Measurements from ENCODE around the gene RYR3. TPM values are rescaled to one million over a fixed set of nuclear protein-coding genes. Genes with fewer than 3 reads are reported as not detected.

Gene RYR3
- total and polyA plus RNA-seq, 2 donors (not counting 1 experiment from before 2014, with no cell fraction given) = not detected

DNA sequence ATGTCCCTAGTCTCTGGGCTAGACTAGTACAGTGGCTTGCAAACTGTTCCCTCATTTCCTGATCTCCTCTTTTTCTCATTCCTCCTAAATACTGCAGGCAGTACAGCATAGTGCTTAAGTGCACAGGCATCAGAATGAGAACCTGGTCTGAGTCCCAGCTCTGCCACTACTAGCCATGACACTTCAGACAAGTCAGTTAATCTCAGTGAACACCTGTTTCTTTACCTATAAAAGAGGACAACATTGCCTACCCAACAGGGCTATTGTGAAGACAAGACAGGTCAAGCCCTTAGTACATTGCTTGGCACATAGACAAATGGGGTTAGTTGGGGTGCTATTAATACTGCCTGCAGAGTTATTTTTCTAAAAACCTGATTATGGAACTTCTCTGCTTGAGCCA is 113.3 kb downstream of the RYR3 start:
- Histone ChIP-seq H3K27me3 (replicated peaks in 1 of 4; ENCODE audit: control extremely low read depth in 1 of 4, control insufficient read depth in 3 of 4, insufficient read depth in 4 of 4, low read length in 3 of 4) (no peaks in the 10 kb centered on the region), H3K4me1 (ENCODE audit: control insufficient read depth in 2 of 2, insufficient read depth in 2 of 2, low read length in 2 of 2) (no peaks in the 10 kb centered on the region), H3K36me3 (replicated peaks in 1 of 2; ENCODE audit: control extremely low read depth in 1 of 2, control insufficient read depth in 1 of 2, extremely low read depth in 1 of 2, insufficient read depth in 2 of 2, low read length in 1 of 2) (no peaks in the 10 kb centered on the region), H3K79me2 (ENCODE audit: control insufficient read depth, insufficient read depth, low read length) (no peaks in the 10 kb centered on the region), H3K4me3 (ENCODE audit: control extremely low read depth in 1 of 5, extremely low read depth in 1 of 5, insufficient read depth in 1 of 5, low read depth in 2 of 5, low read length in 4 of 5) (no peak overlapping the region), H4K20me1 (ENCODE audit: control insufficient read depth, insufficient read depth, low read length, poor library complexity, severe bottlenecking) (no peaks in the 10 kb centered on the region), H2AFZ (ENCODE audit: insufficient read depth, low read depth, low read length, poor library complexity, severe bottlenecking) (no peak overlapping the region), H3K27ac (ENCODE audit: low read length in 2 of 2) (no peak overlapping the region), H3K4me2 (replicated peaks; ENCODE audit: low read depth, low read length, poor library complexity, severe bottlenecking) (no peak overlapping the region), H3K9me3 (ENCODE audit: control extremely low read depth in 1 of 3, control insufficient read depth in 2 of 3, insufficient read depth in 1 of 3, low read length in 2 of 3) (no peaks in the 10 kb centered on the region), H3K9ac (ENCODE audit: low read length) (no peak overlapping the region)
- ATAC-seq (ENCODE audit: low read depth) (no peak), DNase-seq (no peak)
- ChIA-PET POLR2A (no interaction called here), CTCF (no interaction called here)
- Mint-ChIP-seq H3K4me3 (no peak overlapping the region), H3K27ac (no peak overlapping the region), H3K4me1 (no peaks in the 10 kb centered on the region), H3K27me3 (no peaks in the 10 kb centered on the region), H3K9me3 (ENCODE audit: insufficient read depth) (peaks cover 3% of the 10 kb centered on the region)
- TF ChIP-seq, protein P1, sequence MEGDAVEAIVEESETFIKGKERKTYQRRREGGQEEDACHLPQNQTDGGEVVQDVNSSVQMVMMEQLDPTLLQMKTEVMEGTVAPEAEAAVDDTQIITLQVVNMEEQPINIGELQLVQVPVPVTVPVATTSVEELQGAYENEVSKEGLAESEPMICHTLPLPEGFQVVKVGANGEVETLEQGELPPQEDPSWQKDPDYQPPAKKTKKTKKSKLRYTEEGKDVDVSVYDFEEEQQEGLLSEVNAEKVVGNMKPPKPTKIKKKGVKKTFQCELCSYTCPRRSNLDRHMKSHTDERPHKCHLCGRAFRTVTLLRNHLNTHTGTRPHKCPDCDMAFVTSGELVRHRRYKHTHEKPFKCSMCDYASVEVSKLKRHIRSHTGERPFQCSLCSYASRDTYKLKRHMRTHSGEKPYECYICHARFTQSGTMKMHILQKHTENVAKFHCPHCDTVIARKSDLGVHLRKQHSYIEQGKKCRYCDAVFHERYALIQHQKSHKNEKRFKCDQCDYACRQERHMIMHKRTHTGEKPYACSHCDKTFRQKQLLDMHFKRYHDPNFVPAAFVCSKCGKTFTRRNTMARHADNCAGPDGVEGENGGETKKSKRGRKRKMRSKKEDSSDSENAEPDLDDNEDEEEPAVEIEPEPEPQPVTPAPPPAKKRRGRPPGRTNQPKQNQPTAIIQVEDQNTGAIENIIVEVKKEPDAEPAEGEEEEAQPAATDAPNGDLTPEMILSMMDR (IDR thresholded peaks at IDR 0.05) = no peak
- TF ChIP-seq EZH2 (IDR thresholded peaks at IDR 0.05; ENCODE audit: borderline replicate concordance, insufficient read depth, low read depth, low read length, poor library complexity, severe bottlenecking) = no peak
- intact Hi-C loops (cut with micrococcal nuclease) = no loop called here

DNA sequence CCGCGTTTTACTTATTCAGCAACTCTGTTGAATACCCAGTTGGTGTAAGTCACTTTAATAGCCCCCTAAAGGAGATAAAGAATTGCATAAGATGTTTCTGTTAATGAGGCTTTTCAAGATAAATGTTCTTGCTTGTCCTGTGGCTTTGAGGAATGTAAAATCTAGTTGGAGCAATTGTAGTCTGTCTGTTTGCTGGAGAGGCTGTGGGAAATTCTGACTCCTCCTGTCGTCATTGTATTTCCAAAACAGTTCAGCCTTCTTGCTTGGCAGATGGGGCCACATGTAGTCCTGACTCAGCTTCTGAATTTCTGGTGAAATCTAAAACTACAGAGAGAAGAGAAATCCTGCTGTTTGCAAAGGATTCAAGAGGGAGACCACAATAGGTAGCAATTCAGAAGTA is 114.4 kb downstream of the RYR3 start:
- H3K4me3 Mint-ChIP-seq = no peak overlapping the region
- POLR2A ChIA-PET = no interaction called here
- H3K27ac ChIP-seq (ENCODE audit: low read length in 2 of 2) = no peak overlapping the region

More for the DNA sequence above, 114.4 kb downstream of the RYR3 start:
- Histone ChIP-seq H3K4me3 (ENCODE audit: control extremely low read depth in 1 of 5, extremely low read depth in 1 of 5, insufficient read depth in 1 of 5, low read depth in 2 of 5, low read length in 4 of 5) (no peak overlapping the region), H3K9ac (ENCODE audit: low read length) (no peak overlapping the region), H3K9me3 (ENCODE audit: control extremely low read depth in 1 of 3, control insufficient read depth in 2 of 3, insufficient read depth in 1 of 3, low read length in 2 of 3) (no peaks in the 10 kb centered on the region), H3K36me3 (replicated peaks in 1 of 2; ENCODE audit: control extremely low read depth in 1 of 2, control insufficient read depth in 1 of 2, extremely low read depth in 1 of 2, insufficient read depth in 2 of 2, low read length in 1 of 2) (no peaks in the 10 kb centered on the region), H2AFZ (ENCODE audit: insufficient read depth, low read depth, low read length, poor library complexity, severe bottlenecking) (no peak overlapping the region), H3K79me2 (ENCODE audit: control insufficient read depth, insufficient read depth, low read length) (no peaks in the 10 kb centered on the region), H3K4me1 (ENCODE audit: control insufficient read depth in 2 of 2, insufficient read depth in 2 of 2, low read length in 2 of 2) (no peaks in the 10 kb centered on the region), H3K4me2 (replicated peaks; ENCODE audit: low read depth, low read length, poor library complexity, severe bottlenecking) (no peak overlapping the region), H4K20me1 (ENCODE audit: control insufficient read depth, insufficient read depth, low read length, poor library complexity, severe bottlenecking) (no peaks in the 10 kb centered on the region), H3K27me3 (replicated peaks in 1 of 4; ENCODE audit: control extremely low read depth in 1 of 4, control insufficient read depth in 3 of 4, insufficient read depth in 4 of 4, low read length in 3 of 4) (no peaks in the 10 kb centered on the region)
- ATAC-seq (ENCODE audit: low read depth) = no peak
- Mint-ChIP-seq H3K27ac (no peak overlapping the region), H3K27me3 (no peaks in the 10 kb centered on the region), H3K9me3 (ENCODE audit: insufficient read depth) (peaks cover 3% of the 10 kb centered on the region), H3K4me1 (no peaks in the 10 kb centered on the region)
- TF ChIP-seq EZH2 (IDR thresholded peaks at IDR 0.05; ENCODE audit: borderline replicate concordance, insufficient read depth, low read depth, low read length, poor library complexity, severe bottlenecking) = no peak
- TF ChIP-seq, protein P1 (IDR thresholded peaks at IDR 0.05) = no peak
- no peak for DNase-seq
- intact Hi-C loops (cut with micrococcal nuclease) = no loop called here
- CTCF ChIA-PET = no interaction called here
- 60% methylated on average over 1 of the region's 3 CpGs for WGBS (ENCODE audit: insufficient coverage)
